CD4-positive, CD25-positive, alpha-beta regulatory T cell (primary cell): Measurements from ENCODE around the gene GSTO2. TPM values are rescaled to one million over a fixed set of nuclear protein-coding genes. Genes with fewer than 3 reads are reported as not detected.

Source experiments
- ATAC-seq, 2 donors: fragments of 150-1000 bp; cut with Tn5 transposase; one replicate each; pipeline ENCODE4 v1.10.0; 2021; ENCODE audit warnings: low read depth in 2 of 2, moderate number of reproducible peaks in 2 of 2, moderate library complexity in 1 of 2
- DNase-seq, 3 donors: peaks; one replicate each; pipeline versions ENCODE4 v3.0.0 to v3.0.0-alpha.2; 2012 to 2022; ENCODE audit warnings: mixed read lengths in 1 of 3
- H3K27ac ChIP-seq: one replicate; pipeline ENCODE4 v1.7.0; 2013; ENCODE audit warnings: mild to moderate bottlenecking, low read length; ENCODE audit not compliant: insufficient read depth, poor library complexity, severe bottlenecking
- H3K27me3 ChIP-seq: one replicate; pipeline ENCODE4 v1.7.0; 2013; ENCODE audit warnings: low read length; ENCODE audit not compliant: control insufficient read depth, insufficient read depth
- H3K36me3 ChIP-seq: one replicate; pipeline ENCODE4 v1.7.0; 2013; ENCODE audit warnings: mild to moderate bottlenecking, low read length, moderate library complexity; ENCODE audit not compliant: control insufficient read depth, insufficient read depth
- H3K4me1 ChIP-seq: 2 replicates; pipeline ENCODE4 v1.7.0; 2013; ENCODE audit warnings: mild to moderate bottlenecking, low read length; ENCODE audit not compliant: insufficient read depth, control insufficient read depth, poor library complexity, severe bottlenecking
- H3K4me3 ChIP-seq: one replicate; pipeline ENCODE4 v1.7.0; 2013; ENCODE audit warnings: low read depth, mild to moderate bottlenecking, low read length, moderate library complexity
- H3K9me3 ChIP-seq, 2 experiments: 1 replicate in 1 of 2; 2 replicates in 1 of 2; pipeline ENCODE4 v1.7.0; 2013; ENCODE audit warnings: low read length in 2 of 2, mild to moderate bottlenecking in 1 of 2, moderate library complexity in 1 of 2; ENCODE audit not compliant: control insufficient read depth in 2 of 2
- H3K27ac Mint-ChIP-seq, 3 donors: one replicate each; pipeline ENCODE4 v1.8.0; 2020 to 2022; ENCODE audit warnings: mild to moderate bottlenecking in 3 of 3, mixed read lengths in 3 of 3, moderate library complexity in 2 of 3
- H3K27me3 Mint-ChIP-seq: one replicate; pipeline ENCODE4 v1.8.0; 2022; ENCODE audit warnings: mild to moderate bottlenecking, mixed read lengths
- H3K36me3 Mint-ChIP-seq: one replicate; pipeline ENCODE4 v1.8.0; 2020; ENCODE audit warnings: mixed read lengths
- H3K4me1 Mint-ChIP-seq, 4 donors: one replicate each; pipeline ENCODE4 v1.8.0; 2020 to 2022; ENCODE audit warnings: mixed read lengths in 4 of 4, mild to moderate bottlenecking in 1 of 4
- H3K4me3 Mint-ChIP-seq, 4 donors: one replicate each; pipeline ENCODE4 v1.8.0; 2020 to 2022; ENCODE audit warnings: mild to moderate bottlenecking in 4 of 4, mixed read lengths in 4 of 4, moderate library complexity in 3 of 4
- H3K9me3 Mint-ChIP-seq, 7 donors: one replicate each; pipeline ENCODE4 v1.8.0; 2020 to 2022; ENCODE audit warnings: mixed read lengths in 7 of 7, mild to moderate bottlenecking in 3 of 7, moderate library complexity in 2 of 7
- polyA plus RNA-seq, 4 donors: library from polyadenylated mRNA; unstranded; fragments of 300-500 nt; fragmentation: Illumina TruSeq; gene quantifications; one replicate each; pipeline ENCODE4 v1.2.3, GENCODE V29; 2021
- total RNA-seq: library from RNA; stranded (reverse); gene quantifications from one replicate; pipeline ENCODE4 v1.2.3, GENCODE V29; 2022

The GSTO2 gene
- total and polyA plus RNA-seq, 5 donors from 2014 or later, result 0.35 to 3.6 (median 1.4) TPM

DNA sequence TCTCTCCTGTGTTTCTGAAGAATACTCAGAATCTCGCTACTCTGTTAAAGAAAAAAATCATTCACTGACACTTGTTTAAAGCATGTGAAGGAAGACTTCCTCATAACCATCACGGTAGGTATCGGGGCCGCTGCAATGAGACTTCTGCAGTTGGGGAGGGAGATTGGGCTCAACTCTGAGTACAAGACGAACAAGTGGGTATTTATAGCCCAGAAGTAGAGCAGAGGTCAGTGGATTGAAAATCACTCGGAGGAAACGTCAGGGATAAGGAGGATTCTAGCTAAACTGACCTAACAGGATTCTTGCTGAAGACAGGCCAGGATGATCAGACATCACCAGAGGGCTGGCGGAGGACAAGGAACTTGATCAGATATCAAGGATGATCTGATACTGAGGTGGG lies 35.9 kb downstream of the GSTO2 start:
- H3K9me3 Mint-ChIP-seq, result no peaks in the 10 kb centered on the region
- peak overlapping the region in 1 of 4 donors; percentile 70 for H3K4me3 Mint-ChIP-seq

DNA sequence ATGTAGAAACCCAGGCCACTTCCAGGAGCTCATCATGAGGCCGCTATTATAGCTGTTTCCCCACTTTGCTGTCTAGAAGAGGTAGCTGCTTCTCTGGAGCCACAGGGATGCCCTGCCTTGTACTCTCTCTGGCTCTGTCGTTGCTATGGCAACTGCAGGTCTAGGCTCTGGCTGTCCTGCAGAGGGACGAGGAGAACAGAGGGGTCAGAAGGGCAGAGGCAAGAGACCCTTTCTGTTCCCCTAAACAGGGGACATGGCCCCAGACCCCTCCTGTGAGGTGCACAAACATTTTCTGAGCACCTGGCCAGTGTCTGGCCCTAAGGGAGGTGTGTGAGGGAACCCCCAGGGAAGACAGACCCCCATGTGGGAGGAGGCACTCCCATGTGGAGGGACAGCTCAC lies 37.9 kb downstream of the GSTO2 start:
- H3K36me3 Mint-ChIP-seq, result no peaks in the 10 kb centered on the region
- H3K4me1 Mint-ChIP-seq, result peaks cover 20 to 44% (median 34%) of the 10 kb centered on the region in 4 donors
- Histone ChIP-seq H3K27ac (no peak overlapping the region), H3K4me1 (peaks cover 22% of the 10 kb centered on the region), H3K27me3 (no peaks in the 10 kb centered on the region), H3K9me3 (no peaks in the 10 kb centered on the region), H3K4me3 (no peak overlapping the region), H3K36me3 (peaks cover 10% of the 10 kb centered on the region)
- ATAC-seq (no peak), DNase-seq (no peak)
- peak overlapping the region in 1 of 3 donors; percentile 77 for H3K27ac Mint-ChIP-seq
- no peak overlapping the region for H3K4me3 Mint-ChIP-seq
- H3K27me3 Mint-ChIP-seq, result peaks cover 6% of the 10 kb centered on the region
- H3K9me3 Mint-ChIP-seq, result no peaks in the 10 kb centered on the region

More for the DNA sequence above, 35.9 kb downstream of the GSTO2 start:
- Mint-ChIP-seq H3K4me1 (peaks cover 20 to 42% (median 33%) of the 10 kb centered on the region in 4 donors), H3K36me3 (no peaks in the 10 kb centered on the region), H3K27me3 (peaks cover 17% of the 10 kb centered on the region), H3K27ac (no peak overlapping the region)
- H3K27ac ChIP-seq, result no peak overlapping the region
- H3K36me3 ChIP-seq, result no peaks in the 10 kb centered on the region
- ATAC-seq (no peak), DNase-seq (no peak)
- H3K4me1 ChIP-seq, result peaks cover 22% of the 10 kb centered on the region
- H3K27me3 ChIP-seq, result peaks cover 3% of the 10 kb centered on the region
- H3K4me3 ChIP-seq, result no peak overlapping the region
- no peaks in the 10 kb centered on the region for H3K9me3 ChIP-seq

DNA sequence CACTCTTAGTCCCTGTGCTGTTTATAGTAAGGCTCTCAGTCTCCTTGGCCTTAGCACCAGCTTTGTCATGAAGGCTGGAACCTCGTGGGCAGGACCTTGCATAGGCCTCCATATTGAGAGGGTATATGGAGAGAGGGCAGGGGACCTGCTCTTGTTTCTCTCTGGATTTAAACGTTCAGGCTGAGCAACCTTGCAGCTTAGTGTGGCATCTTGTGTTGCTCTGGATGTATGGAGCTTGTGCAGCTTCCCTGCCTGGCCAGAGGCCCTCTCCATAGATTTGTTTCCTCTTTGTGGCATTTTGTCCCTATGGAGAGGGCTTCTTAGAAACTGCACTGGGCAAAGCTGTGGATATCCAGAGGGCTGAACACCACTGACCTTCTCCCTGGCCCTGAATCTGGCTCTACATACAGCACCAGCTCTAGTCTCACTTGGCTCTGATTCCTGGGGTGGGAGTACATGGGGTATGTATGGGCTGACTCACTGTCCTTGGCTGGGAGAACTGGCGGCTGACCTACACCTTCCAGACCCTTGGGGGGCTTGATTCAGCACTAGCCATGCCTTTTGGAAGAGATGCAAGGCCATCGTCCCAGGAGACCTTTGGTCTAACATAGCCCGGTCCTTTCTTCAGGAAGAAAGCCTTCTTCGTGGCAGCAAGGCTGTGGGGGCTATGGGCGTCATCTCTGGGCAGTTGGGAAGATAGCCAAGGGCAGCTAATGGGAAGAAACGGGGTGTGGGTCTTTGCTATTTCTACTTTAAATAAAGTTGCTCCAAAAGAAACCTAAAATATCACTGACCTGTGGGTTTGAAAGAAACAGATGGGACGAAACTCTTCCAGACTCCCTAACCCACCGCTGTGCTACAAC lies 38.8 kb downstream of the GSTO2 start:
- H3K9me3 ChIP-seq, result no peaks in the 10 kb centered on the region
- no peaks in the 10 kb centered on the region for H3K36me3 Mint-ChIP-seq
- peaks cover 14% of the 10 kb centered on the region for H3K36me3 ChIP-seq
- no peaks in the 10 kb centered on the region for H3K9me3 Mint-ChIP-seq
- H3K4me3 Mint-ChIP-seq, result peak overlapping the region; percentile 9 to 89 (median 66)
- H3K27ac Mint-ChIP-seq, result peak overlapping the region; percentile 1 to 80 (median 77)
- ATAC-seq (no peak), DNase-seq (no peak)
- H3K27ac ChIP-seq, result peak overlapping the region; percentile 9
- H3K27me3 Mint-ChIP-seq, result peaks cover 4% of the 10 kb centered on the region
- peaks cover 22% of the 10 kb centered on the region for H3K4me1 ChIP-seq
- H3K27me3 ChIP-seq, result no peaks in the 10 kb centered on the region
- H3K4me3 ChIP-seq, result no peak overlapping the region
- H3K4me1 Mint-ChIP-seq, result peaks cover 20 to 50% (median 38%) of the 10 kb centered on the region in 4 donors

GRCh38 chr10:104308439-104308903 lies 39.5 kb downstream of the GSTO2 start:
- H3K4me1 ChIP-seq, result peaks cover 22% of the 10 kb centered on the region
- peak in 2 of 3 donors; percentile 34 to 59 for DNase-seq
- Mint-ChIP-seq H3K27me3 (peaks cover 4% of the 10 kb centered on the region), H3K9me3 (no peaks in the 10 kb centered on the region), H3K27ac (peak overlapping the region; percentile 1 to 80 (median 77)), H3K36me3 (peaks cover 4% of the 10 kb centered on the region), H3K4me1 (peaks cover 15 to 50% (median 38%) of the 10 kb centered on the region in 4 donors), H3K4me3 (peak overlapping the region; percentile 9 to 89 (median 66))
- H3K27ac ChIP-seq, result peak overlapping the region; percentile 9
- H3K4me3 ChIP-seq, result no peak overlapping the region
- H3K9me3 ChIP-seq, result no peaks in the 10 kb centered on the region
- ATAC-seq, result peak; percentile 35 to 43
- no peaks in the 10 kb centered on the region for H3K27me3 ChIP-seq
- peaks cover 20% of the 10 kb centered on the region for H3K36me3 ChIP-seq

DNA sequence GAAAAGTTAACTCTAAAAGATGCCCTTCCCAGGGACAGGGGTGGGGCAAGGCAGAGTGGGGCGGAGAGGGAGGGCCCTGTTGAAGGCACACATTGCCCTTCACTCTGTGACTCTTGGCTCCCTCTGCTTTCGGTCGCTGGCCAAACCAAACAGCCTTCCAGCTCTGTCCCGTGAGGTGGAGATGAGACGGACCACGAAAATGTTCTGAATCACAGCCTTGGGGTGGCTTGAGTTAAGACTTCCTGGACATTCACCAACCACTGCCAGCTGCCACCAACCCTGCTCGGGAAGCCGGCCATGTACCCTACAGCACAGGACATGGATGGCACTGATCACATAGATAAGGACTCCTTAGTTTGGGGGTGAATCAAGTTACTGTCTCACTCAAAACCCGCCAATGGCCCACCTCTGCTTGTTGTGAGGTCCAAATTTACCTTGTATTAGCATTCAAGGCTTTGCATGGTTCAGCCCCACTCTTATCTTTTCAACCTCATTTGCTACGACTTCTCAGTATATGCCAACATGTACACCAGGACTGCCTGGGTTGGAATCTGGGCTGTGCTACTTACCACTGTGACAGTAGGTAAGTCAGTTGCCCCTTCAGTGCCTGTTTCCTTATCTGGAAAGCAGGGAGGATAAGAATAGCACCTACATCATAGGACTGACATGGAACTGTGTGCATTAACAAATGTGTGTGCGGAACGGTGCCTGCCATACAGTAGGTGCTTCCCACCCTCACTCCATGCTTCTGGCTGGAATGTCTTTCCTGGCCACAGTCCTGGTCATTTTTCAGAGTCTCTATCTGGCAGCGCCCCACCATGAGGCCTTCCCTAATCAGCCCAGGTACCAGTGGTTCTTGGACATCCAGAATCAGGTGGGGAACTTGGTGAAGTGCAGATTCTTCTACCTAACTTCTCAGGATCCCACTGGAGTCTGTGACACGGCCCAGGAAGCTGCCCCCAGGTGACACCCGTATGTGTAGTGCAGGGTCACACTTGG lies 41.3 kb downstream of the GSTO2 start:
- ATAC-seq (no peak), DNase-seq (no peak)
- no peak overlapping the region for H3K4me3 ChIP-seq
- H3K4me1 ChIP-seq, result peaks cover 22% of the 10 kb centered on the region
- H3K27ac Mint-ChIP-seq, result peak overlapping the region in 2 of 3 donors; percentile 43 to 57
- H3K27ac ChIP-seq, result no peak overlapping the region
- H3K9me3 ChIP-seq, result no peaks in the 10 kb centered on the region
- H3K4me3 Mint-ChIP-seq, result peak overlapping the region in 2 of 4 donors; percentile 37 to 87
- H3K4me1 Mint-ChIP-seq, result peaks cover 15 to 50% (median 42%) of the 10 kb centered on the region in 4 donors
- no peaks in the 10 kb centered on the region for H3K9me3 Mint-ChIP-seq
- H3K27me3 ChIP-seq, result no peaks in the 10 kb centered on the region
- H3K36me3 ChIP-seq, result peaks cover 38% of the 10 kb centered on the region
- H3K27me3 Mint-ChIP-seq, result peaks cover 4% of the 10 kb centered on the region
- peaks cover 10% of the 10 kb centered on the region for H3K36me3 Mint-ChIP-seq

GRCh38 chr10:104311184-104311720 lies 42.3 kb downstream of the GSTO2 start:
- Mint-ChIP-seq H3K27me3 (no peaks in the 10 kb centered on the region), H3K36me3 (peaks cover 10% of the 10 kb centered on the region), H3K4me1 (peaks cover 9 to 43% (median 37%) of the 10 kb centered on the region in 4 donors), H3K27ac (peak overlapping the region in 1 of 3 donors; percentile 51), H3K9me3 (no peaks in the 10 kb centered on the region), H3K4me3 (no peak overlapping the region)
- no peaks in the 10 kb centered on the region for H3K27me3 ChIP-seq
- no peak overlapping the region for H3K27ac ChIP-seq
- H3K4me3 ChIP-seq, result no peak overlapping the region
- no peak for ATAC-seq
- peaks cover 18% of the 10 kb centered on the region for H3K4me1 ChIP-seq
- no peaks in the 10 kb centered on the region for H3K9me3 ChIP-seq
- peaks cover 47% of the 10 kb centered on the region for H3K36me3 ChIP-seq
- DNase-seq, result no peak
